ENCODE measurements around the gene ARL13B. TPM values are rescaled to one million over a fixed set of nuclear protein-coding genes. Genes with fewer than 3 reads are reported as not detected.

The ARL13B gene
- total and polyA plus RNA-seq, 2 of the 4 experiments (the other 2 are of a cell fraction): 2.7 to 3.0 TPM

GRCh38 chr3:94001827-94002495, 22.0 kb downstream of the ARL13B start:
- Histone ChIP-seq H3K4ac (ENCODE audit: low read depth, low read length) (no peak overlapping the region), H2BK120ac (ENCODE audit: low read depth, low read length) (no peak overlapping the region), H3K27me3 (ENCODE audit: control insufficient read depth, insufficient read depth, low read length) (no peaks in the 10 kb centered on the region), H4K91ac (ENCODE audit: insufficient read depth, low read depth, low read length) (no peak overlapping the region), H3K18ac (ENCODE audit: low read depth, low read length) (no peak overlapping the region), H2BK20ac (ENCODE audit: low read depth, low read length) (no peak overlapping the region), H3K27ac (ENCODE audit: insufficient read depth, low read length) (no peak overlapping the region; the same call in 1 of the 2 replicates), H3K9me3 (ENCODE audit: control insufficient read depth, insufficient read depth, low read length) (no peaks in the 10 kb centered on the region), H4K8ac (ENCODE audit: low read depth in 2 of 2, low read length in 2 of 2) (no peak overlapping the region), H2BK15ac (ENCODE audit: low read depth, low read length) (no peak overlapping the region), H3K36me3 (ENCODE audit: control insufficient read depth, insufficient read depth, low read length) (no peaks in the 10 kb centered on the region), H3K4me2 (ENCODE audit: low read depth, low read length) (no peak overlapping the region), H4K20me1 (ENCODE audit: insufficient read depth, low read length) (no peaks in the 10 kb centered on the region), H3K9me1 (ENCODE audit: insufficient read depth, low read length) (no peaks in the 10 kb centered on the region), H3K9ac (ENCODE audit: low read depth, low read length) (no peak overlapping the region), H2AFZ (replicated peaks; ENCODE audit: low read length, poor library complexity) (no peak overlapping the region), H2AK9ac (replicated peaks; ENCODE audit: low read depth, low read length, poor library complexity) (no peak overlapping the region), H3K14ac (replicated peaks; ENCODE audit: low read depth, low read length) (no peak overlapping the region), H2BK5ac (ENCODE audit: low read depth, low read length, poor library complexity, severe bottlenecking) (no peak overlapping the region), H3K4me1 (ENCODE audit: control insufficient read depth, insufficient read depth, low read length) (peaks cover 4% of the 10 kb centered on the region; the same call in 1 of the 2 replicates), H3K4me3 (ENCODE audit: insufficient read depth, low read depth, low read length) (no peak overlapping the region), H4K5ac (ENCODE audit: low read depth, low read length) (no peak overlapping the region), H3K56ac (ENCODE audit: extremely low read depth, insufficient read depth, low read length) (no peak overlapping the region), H3K79me1 (ENCODE audit: low read depth in 1 of 2, low read length in 2 of 2) (no peaks in the 10 kb centered on the region), H3K23ac (ENCODE audit: low read depth, low read length) (no peak overlapping the region), H2AK5ac (ENCODE audit: low read depth, low read length) (no peak overlapping the region)
- dilution Hi-C loops (cut with HindIII; ENCODE audit: low sequenced_read_pairs, unreplicated experiment): no loop called here
- ChIA-PET POLR2A (ENCODE audit: unreplicated experiment) (no interaction called here), CTCF (no interaction called here)
- intact Hi-C loops (cut with micrococcal nuclease): no loop called here
- WGBS, 2 experiments (ENCODE audit: extremely low coverage in 2 of 2, insufficient read length in 1 of 2): no CpG with 5 or more reads among the region's 3 CpGs
- no TSS peak for BruUV-seq (replicated peaks)
- TF ChIP-seq CEBPB (IDR thresholded peaks at IDR 0.05; ENCODE audit: low read depth, low read length) (no peak), MAFK (IDR thresholded peaks at IDR 0.05; ENCODE audit: low read depth, low read length) (no peak), RCOR1 (IDR thresholded peaks at IDR 0.05; ENCODE audit: insufficient replicate concordance, low read length) (no peak), NFE2L2 (IDR thresholded peaks at IDR 0.05; ENCODE audit: low read depth, low read length) (no peak), POLR2A (IDR thresholded peaks at IDR 0.05; ENCODE audit: low read depth, low read length) (no peak), RFX5 (IDR thresholded peaks at IDR 0.05; ENCODE audit: low read depth, low read length) (no peak), MAZ (IDR thresholded peaks at IDR 0.05; ENCODE audit: borderline replicate concordance, low read depth, low read length) (no peak), CHD1 (IDR thresholded peaks at IDR 0.05; ENCODE audit: low read depth, low read length) (no peak), MXI1 (IDR thresholded peaks at IDR 0.05; ENCODE audit: borderline replicate concordance, low read depth, low read length) (no peak), SMC3 (IDR thresholded peaks at IDR 0.05; ENCODE audit: low read depth, low read length) (no peak), BHLHE40 (IDR thresholded peaks at IDR 0.05; ENCODE audit: low read depth, low read length) (no peak), FOS (IDR thresholded peaks at IDR 0.05; ENCODE audit: low read depth, low read length) (no peak), RAD21 (IDR thresholded peaks at IDR 0.05; ENCODE audit: low read length) (no peak), USF2 (IDR thresholded peaks at IDR 0.05; ENCODE audit: low read depth, low read length) (no peak)
- TF ChIP-seq, protein P1, sequence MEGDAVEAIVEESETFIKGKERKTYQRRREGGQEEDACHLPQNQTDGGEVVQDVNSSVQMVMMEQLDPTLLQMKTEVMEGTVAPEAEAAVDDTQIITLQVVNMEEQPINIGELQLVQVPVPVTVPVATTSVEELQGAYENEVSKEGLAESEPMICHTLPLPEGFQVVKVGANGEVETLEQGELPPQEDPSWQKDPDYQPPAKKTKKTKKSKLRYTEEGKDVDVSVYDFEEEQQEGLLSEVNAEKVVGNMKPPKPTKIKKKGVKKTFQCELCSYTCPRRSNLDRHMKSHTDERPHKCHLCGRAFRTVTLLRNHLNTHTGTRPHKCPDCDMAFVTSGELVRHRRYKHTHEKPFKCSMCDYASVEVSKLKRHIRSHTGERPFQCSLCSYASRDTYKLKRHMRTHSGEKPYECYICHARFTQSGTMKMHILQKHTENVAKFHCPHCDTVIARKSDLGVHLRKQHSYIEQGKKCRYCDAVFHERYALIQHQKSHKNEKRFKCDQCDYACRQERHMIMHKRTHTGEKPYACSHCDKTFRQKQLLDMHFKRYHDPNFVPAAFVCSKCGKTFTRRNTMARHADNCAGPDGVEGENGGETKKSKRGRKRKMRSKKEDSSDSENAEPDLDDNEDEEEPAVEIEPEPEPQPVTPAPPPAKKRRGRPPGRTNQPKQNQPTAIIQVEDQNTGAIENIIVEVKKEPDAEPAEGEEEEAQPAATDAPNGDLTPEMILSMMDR (conservative IDR thresholded peaks at IDR 0.05; ENCODE audit: low read depth, low read length): no peak
- TF ChIP-seq, protein P2, sequence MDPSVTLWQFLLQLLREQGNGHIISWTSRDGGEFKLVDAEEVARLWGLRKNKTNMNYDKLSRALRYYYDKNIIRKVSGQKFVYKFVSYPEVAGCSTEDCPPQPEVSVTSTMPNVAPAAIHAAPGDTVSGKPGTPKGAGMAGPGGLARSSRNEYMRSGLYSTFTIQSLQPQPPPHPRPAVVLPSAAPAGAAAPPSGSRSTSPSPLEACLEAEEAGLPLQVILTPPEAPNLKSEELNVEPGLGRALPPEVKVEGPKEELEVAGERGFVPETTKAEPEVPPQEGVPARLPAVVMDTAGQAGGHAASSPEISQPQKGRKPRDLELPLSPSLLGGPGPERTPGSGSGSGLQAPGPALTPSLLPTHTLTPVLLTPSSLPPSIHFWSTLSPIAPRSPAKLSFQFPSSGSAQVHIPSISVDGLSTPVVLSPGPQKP (IDR thresholded peaks at IDR 0.05; ENCODE audit: borderline replicate concordance, low read depth, low read length): no peak
- no peak for ATAC-seq (ENCODE audit: low read depth)
- no peak for DNase-seq
- in situ Hi-C loops (cut with MboI; ENCODE audit: low sequenced_read_pairs): no loop called here

All from IMR-90 (cell line).